Amniotic stem cell (primary cell): ENCODE results near the gene SDHA.
"Not testable (repeated sequence)": the region's sequence is repeated elsewhere in the genome, so short reads cannot be mapped to it uniquely, and the experiment has no call there.

Source experiments
- DNase-seq: peaks from one replicate; lab custom pipeline; 2025; lab: John Stamatoyannopoulos, UW

The SDHA gene

DNA sequence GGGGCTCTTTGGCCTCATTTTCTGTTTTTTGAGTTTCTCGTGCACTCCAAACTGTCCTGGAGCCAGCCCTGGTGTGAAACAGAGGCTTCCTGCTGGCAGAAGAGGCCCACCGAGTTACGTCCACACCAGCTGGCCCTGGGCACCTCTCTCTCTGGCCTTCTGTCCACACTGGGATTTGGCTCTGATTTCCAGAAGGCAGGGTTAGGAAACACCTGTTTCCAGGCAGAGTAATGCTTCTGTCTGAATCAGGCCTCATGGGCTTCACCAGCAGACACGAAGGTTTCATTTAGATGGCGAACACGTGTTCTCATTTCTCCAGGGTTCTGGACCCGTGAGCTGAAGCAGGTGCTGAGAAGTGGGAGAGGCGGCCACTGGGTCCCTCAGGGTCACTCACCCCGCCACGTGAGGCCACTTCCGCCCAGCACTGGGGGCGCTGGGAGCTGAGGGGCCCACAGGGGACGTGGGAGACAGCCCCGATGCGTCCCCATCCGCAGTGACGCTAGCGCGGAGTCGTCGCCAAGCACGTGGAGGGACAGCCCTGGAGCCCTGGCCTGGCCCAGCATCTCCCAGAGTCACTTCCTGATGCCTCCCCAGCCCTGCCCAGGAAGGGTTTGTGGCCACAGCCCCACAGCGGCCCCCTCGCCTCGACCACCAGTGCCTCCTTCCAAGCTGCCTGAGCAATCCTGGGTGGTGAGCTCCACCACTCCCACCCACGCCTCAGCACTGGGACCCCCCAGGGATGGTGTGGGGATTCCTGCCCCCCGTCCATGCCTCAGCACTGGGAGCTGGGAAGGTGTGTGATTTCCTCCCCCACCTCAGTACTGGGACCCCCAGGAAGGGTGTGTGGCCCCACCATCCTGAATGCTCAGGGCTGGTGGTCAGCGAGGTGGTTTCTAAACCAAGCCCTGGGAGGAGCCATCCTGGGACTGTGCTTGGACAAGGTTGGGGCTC is 31.8 kb upstream of the SDHA start:
- DNase-seq, result no peak

- no peak for DNase-seq
Observed at GRCh38 chr5:187042-187431, 31.1 kb upstream of the SDHA start.

DNA sequence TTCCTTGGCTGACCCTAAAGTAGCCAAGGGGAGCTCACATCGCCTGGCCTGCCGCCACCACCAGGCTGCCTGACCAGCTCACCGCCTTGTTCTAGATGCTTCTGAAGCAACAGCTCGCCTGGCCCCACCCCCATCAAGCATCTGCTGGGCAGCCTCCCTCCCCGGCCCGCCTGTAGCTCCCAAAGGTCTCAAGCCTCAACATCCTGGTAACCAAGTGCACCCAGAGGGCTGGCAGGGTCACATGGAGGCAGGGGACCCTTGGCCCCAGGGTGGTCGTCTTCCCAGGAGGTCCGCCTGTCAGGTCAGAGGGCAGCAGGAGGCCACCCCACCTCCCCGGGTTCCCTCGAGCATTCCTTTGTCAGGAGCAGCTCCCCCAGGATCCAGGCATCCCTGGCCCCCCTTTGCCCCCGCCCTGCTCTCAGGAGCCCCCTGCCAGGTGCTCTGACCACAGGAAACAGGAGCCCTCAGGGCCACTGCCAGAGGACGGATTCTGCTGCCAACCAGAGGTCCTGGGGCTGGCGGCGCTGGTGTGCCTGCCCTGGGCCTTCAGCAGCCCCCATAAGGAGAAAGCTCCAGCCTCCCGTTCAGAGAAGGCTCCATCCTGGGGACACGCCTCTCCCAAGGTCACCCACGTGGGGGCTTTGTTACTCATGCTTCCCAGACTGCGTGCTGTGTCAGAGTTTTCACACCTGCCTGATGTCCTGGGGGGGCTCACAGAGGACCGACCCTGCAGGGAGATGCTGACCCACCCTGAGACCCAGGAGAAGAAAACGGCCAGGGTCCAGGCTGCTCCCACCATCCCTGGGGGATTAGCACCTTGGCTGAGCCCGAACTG is 30.3 kb upstream of the SDHA start:
- DNase-seq, result no peak

DNA sequence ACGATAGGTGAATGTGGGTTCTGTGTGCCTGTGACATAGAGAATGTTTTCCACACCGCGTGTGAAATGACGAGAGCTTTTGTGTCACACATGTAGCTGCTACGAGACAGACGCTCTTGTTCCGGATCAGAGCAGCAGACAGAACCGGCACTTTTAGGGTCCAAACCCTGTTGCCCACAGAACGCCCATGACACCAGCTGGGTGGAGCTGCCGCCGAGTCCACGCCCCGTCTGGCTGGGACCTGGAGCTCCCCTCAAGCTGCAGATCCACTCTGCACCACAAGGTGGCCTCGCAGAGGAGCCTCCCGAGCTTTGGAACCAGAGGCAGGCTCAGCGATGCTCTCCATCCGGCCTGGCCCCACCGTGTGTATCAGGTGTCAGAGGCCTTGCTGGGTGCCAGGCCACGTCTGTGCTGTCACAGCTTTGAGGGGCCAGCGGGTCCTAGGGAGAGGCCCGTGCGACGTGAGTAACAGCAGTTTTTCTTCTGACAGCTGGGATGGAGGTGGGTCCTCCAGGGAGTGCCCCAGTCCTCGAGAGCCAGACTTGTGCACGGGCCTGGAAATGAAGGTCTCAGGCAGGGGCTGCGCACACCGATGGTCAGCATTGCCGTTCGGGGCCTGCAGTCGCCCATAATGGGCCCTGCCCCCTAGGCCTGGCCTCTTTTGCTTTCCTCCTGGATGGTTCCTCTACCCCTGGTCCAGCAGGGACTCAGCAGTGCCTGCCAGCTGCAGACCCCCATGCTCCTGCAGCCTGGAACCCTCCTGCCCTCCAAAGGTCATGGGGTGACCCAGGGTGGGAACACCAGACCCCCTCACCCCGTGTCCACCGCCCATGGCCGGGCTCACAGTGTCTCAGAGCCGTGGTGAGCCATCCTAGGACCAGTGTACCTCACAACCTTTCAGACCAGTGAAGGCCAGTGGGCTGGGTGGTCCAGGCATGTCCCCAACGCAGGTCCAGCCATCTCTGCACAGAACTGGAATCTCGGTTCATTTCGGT is 29.3 kb upstream of the SDHA start:
- DNase-seq, result peak; percentile 62

- no peak for DNase-seq
Observed at GRCh38 chr5:189486-189885, 28.6 kb upstream of the SDHA start.

DNA sequence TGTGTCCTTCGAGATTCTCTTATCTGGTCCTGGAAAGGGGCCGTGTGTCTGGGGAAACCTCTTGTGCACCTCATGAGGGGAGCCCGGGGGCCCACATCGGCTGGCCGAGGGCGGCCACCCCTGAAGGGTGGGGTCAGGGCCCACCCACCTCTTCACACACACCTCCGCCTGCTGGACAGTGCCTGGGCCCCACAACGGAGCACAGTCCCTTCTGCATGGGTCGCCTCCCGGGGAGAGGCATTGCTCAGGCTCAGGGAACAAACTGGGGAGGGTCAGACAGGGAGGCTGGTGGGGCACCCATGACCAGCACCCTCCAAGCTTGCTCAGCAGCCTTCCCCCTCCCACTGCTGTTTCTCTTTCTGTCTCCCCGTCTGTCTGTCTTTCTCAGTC is 28.1 kb upstream of the SDHA start:
- no peak for DNase-seq

DNA sequence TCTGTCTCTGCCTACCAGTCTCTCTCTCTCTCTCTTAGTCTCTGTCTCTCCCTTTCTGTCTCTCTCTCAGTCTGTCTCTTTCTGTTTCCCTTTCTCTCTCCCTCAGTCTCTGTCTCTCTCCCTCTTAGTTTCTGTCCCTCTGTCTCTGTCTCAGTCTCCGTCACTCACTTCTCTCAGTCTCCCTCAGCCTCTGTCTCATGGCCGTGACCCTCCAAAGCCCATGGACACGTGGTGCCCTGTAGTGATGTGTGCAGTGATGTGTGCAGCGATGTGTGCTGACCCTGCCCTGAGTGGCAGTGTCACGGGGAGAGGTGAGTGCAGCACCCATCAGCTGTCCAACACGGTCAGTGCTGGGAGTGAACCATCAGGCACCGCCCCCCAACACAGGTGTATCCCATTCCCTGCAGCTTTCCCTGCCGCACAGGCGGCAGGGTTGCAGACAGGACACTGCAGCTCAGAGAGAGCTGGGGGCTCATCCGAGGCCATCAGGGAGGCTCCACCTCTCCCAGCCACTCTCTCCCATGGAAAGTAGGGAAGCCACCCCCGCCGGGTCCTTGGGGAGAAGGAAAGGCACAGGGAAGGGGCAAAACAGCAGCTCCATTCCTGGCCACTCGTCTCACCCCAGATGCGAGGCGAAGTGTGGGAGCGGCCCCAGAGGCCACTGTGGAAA is 27.6 kb upstream of the SDHA start:
- DNase-seq, result no peak

DNA sequence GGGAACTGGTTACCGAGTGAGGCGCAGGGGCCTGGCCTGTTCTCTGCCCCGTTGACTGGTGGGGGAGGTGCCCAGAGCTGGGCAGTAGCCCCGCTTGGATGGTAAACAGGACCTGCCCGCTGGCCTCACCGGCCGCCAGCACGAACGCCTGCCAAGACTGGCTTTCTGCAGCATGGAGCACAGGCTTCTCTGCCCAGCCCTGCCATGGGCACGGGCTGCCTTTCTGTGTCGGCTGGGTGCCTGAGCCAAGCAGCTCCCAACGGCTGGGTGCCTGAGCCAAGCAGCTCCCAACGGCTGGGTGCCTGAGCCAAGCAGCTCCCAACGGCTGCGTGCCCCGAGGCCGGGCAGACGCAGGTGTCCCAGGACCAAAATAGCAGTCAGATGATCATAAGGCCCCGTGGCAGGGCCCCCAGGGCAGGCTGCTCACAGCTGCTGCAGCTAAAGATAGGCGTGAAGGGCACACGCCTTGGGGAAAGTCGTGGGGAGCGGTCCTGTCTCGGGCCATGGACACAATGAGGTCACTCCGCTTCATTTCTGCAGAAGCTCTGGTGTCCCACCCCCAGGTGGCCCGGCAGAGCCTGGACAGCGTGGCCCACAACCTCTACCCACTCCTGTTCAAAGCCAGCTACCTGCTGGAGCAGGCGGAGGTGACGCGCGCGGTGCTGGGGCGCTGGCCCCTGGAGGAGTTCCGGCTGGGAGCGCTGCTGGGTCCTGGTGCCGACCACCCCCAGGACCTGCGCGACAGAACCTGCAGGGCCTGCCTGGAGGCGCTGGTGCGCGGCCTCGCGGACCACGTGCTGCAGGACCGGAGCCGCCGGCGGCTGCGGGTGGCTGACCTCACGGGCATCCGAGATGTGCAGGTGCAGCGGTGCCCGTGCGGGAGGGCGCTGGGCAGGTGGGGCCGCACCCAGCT is 26.8 kb upstream of the SDHA start, which contains the start of gene LRRC14B:
Gene LRRC14B (plus strand): TSS at position 460 of the 913 bp plus-strand sequence. CDS start 44 bp downstream, at position 504.
- DNase-seq, result no peak

GRCh38 chr5:191949-192690 is 26.0 kb upstream of the SDHA start:
- no peak for DNase-seq

- DNase-seq, result no peak
Observed at GRCh38 chr5:192691-192969, 25.5 kb upstream of the SDHA start.

DNA sequence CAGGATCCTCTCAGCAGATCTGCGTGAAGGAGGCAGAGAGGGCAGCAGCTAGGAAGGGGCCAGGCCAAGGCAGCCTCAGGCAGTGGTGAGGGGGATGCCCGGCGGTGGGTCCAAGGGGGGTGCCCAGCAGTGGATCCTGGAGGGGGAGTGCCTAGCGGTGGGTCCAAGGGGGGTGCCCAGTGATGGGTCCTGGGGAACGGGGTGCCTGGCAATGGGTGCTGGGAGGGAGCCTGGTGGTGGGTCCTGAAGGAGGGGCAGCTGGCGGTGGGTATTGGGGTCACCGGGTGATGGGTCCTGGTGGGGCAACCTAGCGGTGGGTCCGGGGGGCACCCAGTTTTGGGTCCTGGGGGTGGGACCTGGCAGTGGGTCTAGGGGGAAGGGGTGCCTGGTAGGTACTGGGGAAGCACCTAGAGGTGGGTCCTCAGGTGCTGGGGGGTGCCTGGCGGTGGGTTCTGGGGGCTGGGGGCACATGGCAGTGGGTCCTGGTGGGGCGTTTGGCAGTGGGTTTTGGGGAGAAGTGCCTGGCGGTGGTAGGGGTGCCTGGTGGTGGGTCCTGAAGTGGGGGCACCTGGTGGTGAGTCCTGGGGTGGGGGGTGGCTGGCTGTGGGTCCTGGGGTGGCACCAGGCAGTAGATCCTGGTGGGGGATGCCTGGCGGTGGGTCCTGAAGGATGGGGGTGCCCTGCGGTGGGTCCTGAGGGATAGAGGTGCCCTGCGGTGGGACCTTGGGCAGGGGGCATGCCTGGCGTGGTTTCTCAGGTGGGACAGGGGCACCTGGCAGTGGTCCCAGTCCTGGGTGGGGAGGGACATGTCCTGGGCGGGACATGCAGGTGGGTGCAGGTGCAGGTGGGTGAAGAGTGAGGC is 24.9 kb upstream of the SDHA start:
- no peak for DNase-seq

DNA sequence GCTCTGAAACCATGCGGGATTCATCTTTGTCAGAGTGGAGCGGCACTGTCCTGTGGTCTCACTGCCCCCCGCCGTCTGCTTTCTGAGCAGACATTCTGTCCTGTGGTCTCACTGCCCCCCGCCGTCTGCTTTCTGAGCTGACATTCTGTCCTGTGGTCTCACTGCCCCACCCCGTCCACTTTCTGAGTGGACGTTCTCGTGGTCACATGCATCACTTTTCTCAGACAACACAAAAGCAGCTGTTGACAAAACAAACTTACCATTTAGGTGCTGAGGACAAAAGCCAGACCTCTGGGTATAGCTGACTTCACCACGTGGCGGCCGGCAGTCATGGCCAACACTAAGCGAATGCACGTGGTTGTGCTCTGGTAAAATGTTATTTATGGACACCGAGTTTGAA is 24.0 kb upstream of the SDHA start:
- DNase-seq, result no peak

- no peak for DNase-seq
Observed at GRCh38 chr5:194603-195209, 23.4 kb upstream of the SDHA start.

DNA sequence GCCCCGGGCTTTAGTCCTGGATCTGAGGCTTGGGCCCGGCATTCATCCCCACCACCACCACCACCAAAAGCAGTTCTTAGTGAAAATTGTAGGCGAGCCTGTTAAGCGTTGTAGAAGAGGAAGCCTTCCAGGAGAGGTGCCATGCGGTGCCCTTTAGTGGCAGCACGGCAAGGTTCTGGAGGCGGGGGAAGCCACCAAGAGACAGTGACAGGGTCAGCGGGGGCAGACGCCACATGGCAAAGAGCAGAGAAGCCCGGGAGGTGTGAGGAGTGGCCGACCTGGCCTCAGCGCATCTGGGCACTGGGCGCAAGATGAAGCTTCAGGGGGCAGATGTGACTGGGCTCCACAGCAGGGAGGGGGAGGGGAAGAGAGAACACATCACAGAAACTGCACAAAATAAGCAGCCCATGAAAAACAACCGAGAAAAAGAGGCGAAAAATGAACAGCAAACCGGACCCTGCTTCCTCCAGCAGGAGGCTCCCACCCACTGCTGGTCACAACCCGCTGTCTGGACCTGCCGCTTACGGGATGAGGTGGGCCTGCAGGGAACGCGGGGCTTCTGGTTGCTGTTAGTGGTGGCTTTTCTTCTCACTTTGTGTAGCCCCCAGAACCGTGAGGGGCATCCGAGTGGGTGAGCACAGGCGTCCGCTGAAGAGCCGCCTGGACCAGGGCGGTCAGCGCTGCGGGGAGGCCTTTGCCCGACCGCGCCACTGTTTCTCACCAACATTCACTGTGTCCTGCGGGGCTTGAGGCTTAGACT is 22.5 kb upstream of the SDHA start:
- no peak for DNase-seq

GRCh38 chr5:196350-196749 is 21.8 kb upstream of the SDHA start:
- DNase-seq, result no peak

DNA sequence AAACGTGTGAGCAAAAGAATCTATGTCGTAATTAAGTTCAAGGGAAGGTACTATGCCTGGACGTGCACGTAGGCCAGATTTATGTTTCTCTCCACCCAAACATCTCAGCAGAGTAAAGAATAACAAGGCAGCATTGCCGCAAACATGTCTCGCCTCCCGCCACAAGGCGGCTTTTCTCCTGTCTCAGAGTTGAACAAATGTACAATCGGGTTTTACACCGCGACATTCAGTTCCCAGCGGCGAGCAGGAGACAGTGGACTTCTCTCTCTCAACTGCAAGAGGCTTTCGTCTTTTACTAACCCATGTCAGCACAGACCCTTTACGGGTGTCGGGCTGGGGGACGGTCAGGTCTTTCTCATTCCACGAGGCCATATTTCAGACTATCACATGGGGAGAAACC is 21.1 kb upstream of the SDHA start:
- DNase-seq, result not testable (repeated sequence)

DNA sequence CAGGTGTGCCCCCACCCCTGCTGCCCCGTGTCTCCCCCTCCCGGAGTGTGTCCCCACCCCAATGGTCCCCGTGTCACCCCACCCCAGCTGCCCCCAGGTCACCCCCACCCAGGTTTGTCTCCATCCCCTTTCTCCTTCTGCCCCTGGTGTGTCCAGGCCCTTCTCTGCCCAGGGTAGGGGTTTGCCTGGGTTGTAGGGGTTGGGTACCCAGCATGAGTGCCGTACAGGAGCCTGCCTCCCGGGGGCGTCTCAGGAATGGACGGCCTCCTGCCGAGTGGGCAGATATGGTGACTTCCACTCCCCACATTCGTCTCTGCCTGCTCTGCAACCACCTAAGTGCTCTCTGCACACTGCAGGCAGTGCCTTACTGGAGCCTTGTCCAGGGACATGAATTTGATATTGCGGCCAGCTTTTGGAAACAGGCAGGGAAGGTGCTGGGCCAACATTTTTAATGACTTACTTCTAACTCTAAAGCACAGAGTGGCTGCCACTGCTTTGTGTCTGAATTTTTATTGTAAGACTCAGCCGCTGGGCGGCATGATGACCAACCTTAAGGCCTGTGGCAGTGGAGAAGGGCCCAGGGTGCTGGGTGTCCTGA is 20.1 kb upstream of the SDHA start:
- no peak for DNase-seq
